ENCODE results near the gene ZFY.
"Not testable (repeated sequence)": the region's sequence is repeated elsewhere in the genome, so short reads cannot be mapped to it uniquely, and the experiment has no call there.

Gene ZFY

GRCh38 chrY:2973110-2973751 lies 38.0 kb downstream of the ZFY start:
- DNase-seq (ENCODE audit: low spot score) = no peak

DNA sequence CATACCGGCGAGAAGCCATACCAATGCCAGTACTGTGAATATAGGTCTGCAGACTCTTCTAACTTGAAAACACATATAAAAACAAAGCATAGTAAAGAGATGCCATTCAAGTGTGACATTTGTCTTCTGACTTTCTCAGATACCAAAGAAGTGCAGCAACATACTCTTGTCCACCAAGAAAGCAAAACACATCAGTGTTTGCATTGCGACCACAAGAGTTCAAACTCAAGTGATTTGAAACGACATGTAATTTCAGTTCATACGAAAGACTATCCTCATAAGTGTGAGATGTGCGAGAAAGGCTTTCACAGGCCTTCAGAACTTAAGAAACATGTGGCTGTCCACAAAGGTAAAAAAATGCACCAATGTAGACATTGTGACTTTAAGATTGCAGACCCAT lies 44.1 kb downstream of the ZFY start:
- no peak for DNase-seq (ENCODE audit: low spot score)

DNA sequence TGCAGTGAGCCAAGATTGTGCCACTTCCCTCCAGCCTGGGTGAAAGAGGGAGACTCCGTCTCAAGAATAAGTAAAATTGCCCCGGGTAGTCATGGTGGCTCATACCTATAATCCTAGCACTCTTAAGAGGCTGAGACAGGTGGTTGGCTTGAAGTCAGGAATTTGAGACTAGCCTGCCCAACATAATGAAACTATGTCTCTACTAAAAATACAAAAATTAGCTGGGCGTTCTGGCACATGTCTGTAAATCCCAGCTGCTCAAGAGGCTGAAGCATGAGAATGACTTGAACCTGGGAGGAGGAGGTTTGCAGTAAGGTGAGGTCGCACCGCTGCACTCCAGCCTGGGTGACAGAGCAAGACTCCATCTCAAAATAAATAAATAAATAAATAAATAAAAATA lies 49.3 kb downstream of the ZFY start:
- DNase-seq (ENCODE audit: low spot score) = no peak

DNA sequence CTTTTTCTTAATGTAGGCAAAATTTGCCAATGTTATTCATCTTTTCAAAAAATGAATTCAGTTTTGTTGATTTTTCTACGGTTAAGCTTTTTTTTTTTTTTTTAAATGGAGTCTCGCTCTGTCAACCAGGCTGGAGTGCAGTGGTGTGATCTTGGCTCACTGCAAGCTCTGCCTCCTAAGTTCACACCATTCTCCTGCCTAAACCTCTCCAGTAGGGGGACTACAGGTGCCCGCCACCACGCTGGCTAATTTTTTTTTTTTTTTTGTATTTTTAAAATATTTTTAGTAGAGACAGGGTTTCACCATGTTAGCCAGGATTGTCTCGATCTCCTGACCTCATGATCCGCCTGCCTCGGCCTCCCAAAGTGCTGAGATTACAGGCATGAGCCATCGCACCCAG lies 52.0 kb downstream of the ZFY start:
- not testable (repeated sequence) for DNase-seq (ENCODE audit: low spot score)

GRCh38 chrY:2997369-2997768 lies 62.2 kb downstream of the ZFY start:
- DNase-seq (ENCODE audit: low spot score) = not testable (repeated sequence)

- no peak for DNase-seq (ENCODE audit: low spot score)
Observed at GRCh38 chrY:3002190-3002589, 67.0 kb downstream of the ZFY start.

GRCh38 chrY:3002680-3003515 lies 67.7 kb downstream of the ZFY start:
- DNase-seq (ENCODE audit: low spot score) = no peak

- no peak for DNase-seq (ENCODE audit: low spot score)
Observed at GRCh38 chrY:3003516-3003830, 68.3 kb downstream of the ZFY start.

GRCh38 chrY:3003846-3004245 lies 68.7 kb downstream of the ZFY start:
- no peak for DNase-seq (ENCODE audit: low spot score)

DNA sequence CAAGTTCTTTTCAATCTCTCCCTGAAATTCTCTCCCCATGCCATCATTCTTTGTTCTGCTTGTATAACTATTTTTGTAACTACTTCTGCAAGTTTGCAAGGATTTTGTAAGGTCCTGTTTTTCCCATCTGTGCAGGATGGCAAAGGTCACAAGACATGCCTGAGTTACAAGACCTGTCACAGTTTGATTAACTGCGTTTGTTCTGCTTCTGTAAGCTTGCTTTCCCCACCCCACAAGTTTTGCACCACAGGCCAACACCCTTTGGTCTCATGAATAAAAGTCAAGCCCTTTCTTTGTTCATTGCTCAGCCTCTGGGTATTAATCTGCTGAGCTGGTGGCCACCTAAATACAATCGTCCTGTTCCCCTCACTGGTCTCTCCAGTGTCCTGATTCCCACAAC lies 70.8 kb downstream of the ZFY start:
- DNase-seq (ENCODE audit: low spot score) = not testable (repeated sequence)

DNA sequence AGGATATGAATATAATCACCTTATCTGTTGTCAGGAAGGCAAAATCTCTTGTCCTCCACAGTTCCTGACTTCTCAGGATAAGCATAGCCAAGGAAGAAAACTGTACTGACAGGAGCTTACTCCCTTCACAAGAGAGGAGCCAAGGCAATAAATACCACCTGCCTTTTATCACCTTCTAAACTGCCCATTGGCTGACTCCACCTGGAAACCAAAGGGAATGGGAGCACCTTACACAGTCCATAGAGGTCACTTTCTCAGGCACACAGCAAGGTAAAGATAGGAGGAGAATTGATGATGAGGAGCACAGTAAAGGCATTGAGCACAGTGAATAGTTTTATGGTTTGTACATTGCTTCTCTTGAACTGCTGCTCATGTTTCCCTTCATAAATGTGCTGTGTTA lies 72.8 kb downstream of the ZFY start:
- DNase-seq (ENCODE audit: low spot score) = no peak

DNA sequence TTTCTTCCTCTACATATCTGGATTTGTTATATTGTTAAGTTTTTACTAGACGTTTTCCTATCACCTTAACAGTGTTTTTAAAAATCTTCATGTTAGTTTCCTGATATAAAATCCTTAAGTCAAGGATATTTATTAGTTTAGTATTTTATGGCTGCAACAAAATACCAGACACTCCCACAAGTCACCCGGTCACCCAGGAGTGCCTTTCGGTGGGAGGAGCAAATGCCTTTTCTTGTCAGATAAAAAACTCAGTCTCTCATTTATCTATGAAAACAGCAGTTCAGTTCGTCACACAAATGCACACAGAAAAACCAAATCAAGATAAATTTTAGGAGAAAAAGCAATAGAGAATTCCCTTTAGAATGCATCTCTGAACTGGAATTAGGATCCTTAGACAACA lies 77.0 kb downstream of the ZFY start:
- DNase-seq (ENCODE audit: low spot score) = no peak

DNA sequence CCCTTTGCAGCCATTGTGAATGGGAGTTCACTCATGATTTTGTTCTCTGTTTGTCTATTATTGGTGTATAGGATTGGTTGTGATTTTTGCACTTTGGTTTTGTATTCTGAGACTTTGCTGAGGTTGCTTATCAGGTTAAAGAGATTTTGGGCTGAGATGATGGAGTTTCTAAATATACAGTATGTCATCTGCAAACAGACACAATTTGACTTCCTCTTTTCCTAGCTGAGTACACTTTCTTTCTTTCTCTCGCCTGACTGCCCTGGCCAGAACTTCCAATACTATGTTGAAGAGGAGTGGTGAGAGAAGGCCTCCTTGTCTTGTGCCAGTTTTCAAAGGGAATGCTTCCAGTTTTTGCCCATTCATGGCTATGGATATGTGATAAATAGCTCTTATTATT lies 81.4 kb downstream of the ZFY start:
- DNase-seq (ENCODE audit: low spot score) = no peak

GRCh38 chrY:3018546-3018945 lies 83.4 kb downstream of the ZFY start:
- DNase-seq (ENCODE audit: low spot score) = no peak

- no peak for DNase-seq (ENCODE audit: low spot score)
Observed at GRCh38 chrY:3019584-3019983, 84.4 kb downstream of the ZFY start.

- DNase-seq (ENCODE audit: low spot score) = no peak
Observed at GRCh38 chrY:3021176-3021575, 86.0 kb downstream of the ZFY start.

- DNase-seq (ENCODE audit: low spot score) = no peak
Observed at GRCh38 chrY:3023606-3024005, 88.4 kb downstream of the ZFY start.

- DNase-seq (ENCODE audit: low spot score) = no peak
Observed at GRCh38 chrY:3025357-3025756, 90.2 kb downstream of the ZFY start.
